ENCODE data around the gene EFHD2.
A peak's percentile ranks its signal among the peaks of the same experiment; 100 is the strongest.
"Not testable (repeated sequence)": the region's sequence is repeated elsewhere in the genome, so short reads cannot be mapped to it uniquely, and the experiment has no call there.

EFHD2 gene

GRCh38 chr1:15457585-15457984 lies 47.9 kb downstream of the EFHD2 start:
- TF ChIP-seq POLR2AphosphoS5 (IDR thresholded peaks at IDR 0.05; ENCODE audit: low read depth, low read length) (no peak), POU2F2 (IDR thresholded peaks at IDR 0.05; ENCODE audit: low read depth, low read length) (no peak), PAX5 (IDR thresholded peaks at IDR 0.05; ENCODE audit: insufficient read depth, low read length, severe bottlenecking) (no peak), SPI1 (IDR thresholded peaks at IDR 0.05; ENCODE audit: low read depth, low read length) (no peak), POLR2A (IDR thresholded peaks at IDR 0.05; ENCODE audit: low read depth, low read length) (no peak), TAF1 (IDR thresholded peaks at IDR 0.05; ENCODE audit: low read depth, low read length) (no peak)
- FAIRE-seq: no peak
- DNase-seq (ENCODE audit: insufficient read length, low spot score): no peak

GRCh38 chr1:15458388-15458787 lies 48.7 kb downstream of the EFHD2 start:
- not testable (repeated sequence) for FAIRE-seq; DNase-seq (ENCODE audit: insufficient read length, low spot score)

- TF ChIP-seq POLR2AphosphoS5 (IDR thresholded peaks at IDR 0.05; ENCODE audit: low read depth, low read length): no peak
- no peak for TF ChIP-seq POLR2A (IDR thresholded peaks at IDR 0.05; ENCODE audit: low read depth, low read length)
- no peak for DNase-seq (ENCODE audit: insufficient read length, low spot score)
- FAIRE-seq: no peak
Observed at GRCh38 chr1:15459771-15460707, 50.4 kb downstream of the EFHD2 start.

GRCh38 chr1:15460708-15461095 lies 51.0 kb downstream of the EFHD2 start:
- FAIRE-seq (no peak), DNase-seq (ENCODE audit: insufficient read length, low spot score) (no peak)

GRCh38 chr1:15463064-15463800 lies 53.5 kb downstream of the EFHD2 start:
- not testable (repeated sequence) for FAIRE-seq

More at GRCh38 chr1:15460708-15461095, 51.0 kb downstream of the EFHD2 start:
- no peak for TF ChIP-seq SPI1 (IDR thresholded peaks at IDR 0.05; ENCODE audit: low read depth, low read length)
- no peak for TF ChIP-seq POLR2A (IDR thresholded peaks at IDR 0.05; ENCODE audit: low read depth, low read length)
- TF ChIP-seq POLR2AphosphoS5 (IDR thresholded peaks at IDR 0.05; ENCODE audit: low read depth, low read length): no peak
- TF ChIP-seq POU2F2 (IDR thresholded peaks at IDR 0.05; ENCODE audit: low read depth, low read length): no peak
- TF ChIP-seq PAX5 (IDR thresholded peaks at IDR 0.05; ENCODE audit: insufficient read depth, low read length, severe bottlenecking): no peak
- no peak for TF ChIP-seq TAF1 (IDR thresholded peaks at IDR 0.05; ENCODE audit: low read depth, low read length)

GRCh38 chr1:15463926-15464322 lies 54.2 kb downstream of the EFHD2 start:
- not testable (repeated sequence) for DNase-seq (ENCODE audit: insufficient read length, low spot score); FAIRE-seq

More at GRCh38 chr1:15463064-15463800, 53.5 kb downstream of the EFHD2 start:
- not testable (repeated sequence) for DNase-seq (ENCODE audit: insufficient read length, low spot score)

- no peak for FAIRE-seq
- no peak for TF ChIP-seq POU2F2 (IDR thresholded peaks at IDR 0.05; ENCODE audit: low read depth, low read length)
- DNase-seq (ENCODE audit: insufficient read length, low spot score): no peak
Observed at GRCh38 chr1:15465674-15466073, 56.0 kb downstream of the EFHD2 start.

GRCh38 chr1:15466955-15467625 lies 57.4 kb downstream of the EFHD2 start:
- not testable (repeated sequence) for FAIRE-seq; DNase-seq (ENCODE audit: insufficient read length, low spot score)

- TF ChIP-seq SPI1 (IDR thresholded peaks at IDR 0.05; ENCODE audit: low read depth, low read length) (0 out of 2 replicates have a peak, but pooled peaks have one; percentile 4), PAX5 (IDR thresholded peaks at IDR 0.05; ENCODE audit: insufficient read depth, low read length, severe bottlenecking) (no peak)
- no peak for FAIRE-seq
- DNase-seq (ENCODE audit: insufficient read length, low spot score): no peak
Observed at GRCh38 chr1:15468145-15468544, 58.5 kb downstream of the EFHD2 start.

GRCh38 chr1:15469361-15469760 lies 59.7 kb downstream of the EFHD2 start:
- no peak for FAIRE-seq
- no peak for TF ChIP-seq SPI1 (IDR thresholded peaks at IDR 0.05; ENCODE audit: low read depth, low read length)
- TF ChIP-seq POLR2A (IDR thresholded peaks at IDR 0.05; ENCODE audit: low read depth, low read length): no peak
- TF ChIP-seq POLR2AphosphoS5 (IDR thresholded peaks at IDR 0.05; ENCODE audit: low read depth, low read length): no peak
- TF ChIP-seq TAF1 (IDR thresholded peaks at IDR 0.05; ENCODE audit: low read depth, low read length): no peak
- no peak for TF ChIP-seq POU2F2 (IDR thresholded peaks at IDR 0.05; ENCODE audit: low read depth, low read length)
- TF ChIP-seq PAX5 (IDR thresholded peaks at IDR 0.05; ENCODE audit: insufficient read depth, low read length, severe bottlenecking): no peak
- no peak for DNase-seq (ENCODE audit: insufficient read length, low spot score)

GRCh38 chr1:15469821-15470448 lies 60.2 kb downstream of the EFHD2 start:
- FAIRE-seq; DNase-seq (ENCODE audit: insufficient read length, low spot score): not testable (repeated sequence)

- DNase-seq (ENCODE audit: insufficient read length, low spot score); FAIRE-seq: not testable (repeated sequence)
Observed at GRCh38 chr1:15471067-15471466, 61.4 kb downstream of the EFHD2 start.

- not testable (repeated sequence) for DNase-seq (ENCODE audit: insufficient read length, low spot score); FAIRE-seq
Observed at GRCh38 chr1:15471723-15472122, 62.0 kb downstream of the EFHD2 start.
